ENCODE data around the gene CSRNP3.

The CSRNP3 gene

GRCh38 chr2:165466386-165466785 lies 3.1 kb upstream of the CSRNP3 start:
- in situ Hi-C loops (cut with MboI; ENCODE audit: low pct_unique_long_range_greater_than_20kb, low sequenced_read_pairs, unreplicated experiment) = no loop called here
- no peak for DNase-seq (ENCODE audit: low spot score)
- TF ChIP-seq CTCF (IDR thresholded peaks at IDR 0.05; ENCODE audit: extremely low read depth, insufficient read depth, missing control alignments) = no peak

GRCh38 chr2:165467921-165468320 lies 1.6 kb upstream of the CSRNP3 start:
- TF ChIP-seq CTCF (IDR thresholded peaks at IDR 0.05; ENCODE audit: extremely low read depth, insufficient read depth, missing control alignments) = no peak
- in situ Hi-C loops (cut with MboI; ENCODE audit: low pct_unique_long_range_greater_than_20kb, low sequenced_read_pairs, unreplicated experiment) = no loop called here
- DNase-seq (ENCODE audit: low spot score) = no peak

GRCh38 chr2:165470361-165470760 lies 863 bp downstream of the CSRNP3 start:
- DNase-seq (ENCODE audit: low spot score) = no peak
- in situ Hi-C loops (cut with MboI; ENCODE audit: low pct_unique_long_range_greater_than_20kb, low sequenced_read_pairs, unreplicated experiment) = no loop called here
- TF ChIP-seq CTCF (IDR thresholded peaks at IDR 0.05; ENCODE audit: extremely low read depth, insufficient read depth, missing control alignments) = no peak

- in situ Hi-C loops (cut with MboI; ENCODE audit: low pct_unique_long_range_greater_than_20kb, low sequenced_read_pairs, unreplicated experiment) = no loop called here
- TF ChIP-seq CTCF (IDR thresholded peaks at IDR 0.05; ENCODE audit: extremely low read depth, insufficient read depth, missing control alignments) = no peak
- no peak for DNase-seq (ENCODE audit: low spot score)
Measured at GRCh38 chr2:165471349-165471950, 2.0 kb downstream of the CSRNP3 start.

- DNase-seq (ENCODE audit: low spot score) = no peak
- in situ Hi-C loops (cut with MboI; ENCODE audit: low pct_unique_long_range_greater_than_20kb, low sequenced_read_pairs, unreplicated experiment) = no loop called here
- TF ChIP-seq CTCF (IDR thresholded peaks at IDR 0.05; ENCODE audit: extremely low read depth, insufficient read depth, missing control alignments) = no peak
Measured at GRCh38 chr2:165472922-165473321, 3.4 kb downstream of the CSRNP3 start.

- in situ Hi-C loops (cut with MboI; ENCODE audit: low pct_unique_long_range_greater_than_20kb, low sequenced_read_pairs, unreplicated experiment) = no loop called here
- DNase-seq (ENCODE audit: low spot score) = no peak
- no peak for TF ChIP-seq CTCF (IDR thresholded peaks at IDR 0.05; ENCODE audit: extremely low read depth, insufficient read depth, missing control alignments)
Measured at GRCh38 chr2:165474619-165475276, 5.2 kb downstream of the CSRNP3 start.
